HG02610 (cell line): ENCODE results near the gene DSCAM.
"Not testable (repeated sequence)": the region's sequence is repeated elsewhere in the genome, so short reads cannot be mapped to it uniquely, and the experiment has no call there.

Experiments used
- ATAC-seq: cut with Tn5 transposase; IDR thresholded peaks from one replicate; pipeline ENCODE4 v1.9.1; 2021; ENCODE audit warnings: mild to moderate bottlenecking, moderate library complexity; ENCODE audit not compliant: unreplicated experiment

DSCAM gene

DNA sequence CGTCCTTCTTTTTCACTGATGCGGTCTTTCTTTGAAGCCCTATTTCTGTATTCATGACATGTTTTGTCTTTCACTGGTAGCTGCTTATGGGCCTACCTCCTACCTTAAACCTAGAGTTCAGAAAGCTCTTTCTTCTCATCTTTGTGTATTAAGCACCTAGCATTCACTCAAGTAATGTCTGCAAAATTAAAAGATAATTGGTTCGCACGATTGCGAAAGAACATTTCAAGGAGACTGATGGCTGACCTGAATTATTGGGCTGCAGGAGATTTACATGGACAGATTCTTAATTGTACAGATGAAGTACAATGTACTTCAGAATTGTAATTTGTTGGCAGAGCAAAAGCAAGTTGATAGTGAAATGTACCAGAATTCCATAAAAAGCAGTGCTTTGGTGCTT is 773.3 kb downstream of the DSCAM start:
- ATAC-seq: no peak

GRCh38 chr21:40070871-40071270 is 776.1 kb downstream of the DSCAM start:
- no peak for ATAC-seq

DNA sequence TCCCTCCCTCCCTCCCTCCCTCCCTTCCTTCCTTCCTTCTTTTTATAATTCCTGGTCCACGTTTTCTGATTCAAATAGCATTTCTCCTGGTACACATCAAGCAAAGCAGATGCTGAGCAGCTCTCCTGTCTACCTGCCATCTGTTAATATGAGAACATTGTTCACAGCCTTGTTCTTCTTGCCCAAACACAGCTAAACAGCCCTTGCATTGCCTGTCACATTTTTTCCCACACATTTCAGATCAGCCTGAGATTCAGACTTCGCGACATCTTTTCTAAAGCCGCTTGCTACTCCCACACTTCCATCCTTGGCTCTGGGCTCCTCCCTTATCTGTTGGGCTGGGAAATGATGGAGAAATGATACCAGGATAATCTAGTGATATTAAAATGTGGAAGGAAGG is 779.2 kb downstream of the DSCAM start:
- ATAC-seq: no peak

GRCh38 chr21:40066221-40066620 is 780.7 kb downstream of the DSCAM start:
- ATAC-seq: no peak

DNA sequence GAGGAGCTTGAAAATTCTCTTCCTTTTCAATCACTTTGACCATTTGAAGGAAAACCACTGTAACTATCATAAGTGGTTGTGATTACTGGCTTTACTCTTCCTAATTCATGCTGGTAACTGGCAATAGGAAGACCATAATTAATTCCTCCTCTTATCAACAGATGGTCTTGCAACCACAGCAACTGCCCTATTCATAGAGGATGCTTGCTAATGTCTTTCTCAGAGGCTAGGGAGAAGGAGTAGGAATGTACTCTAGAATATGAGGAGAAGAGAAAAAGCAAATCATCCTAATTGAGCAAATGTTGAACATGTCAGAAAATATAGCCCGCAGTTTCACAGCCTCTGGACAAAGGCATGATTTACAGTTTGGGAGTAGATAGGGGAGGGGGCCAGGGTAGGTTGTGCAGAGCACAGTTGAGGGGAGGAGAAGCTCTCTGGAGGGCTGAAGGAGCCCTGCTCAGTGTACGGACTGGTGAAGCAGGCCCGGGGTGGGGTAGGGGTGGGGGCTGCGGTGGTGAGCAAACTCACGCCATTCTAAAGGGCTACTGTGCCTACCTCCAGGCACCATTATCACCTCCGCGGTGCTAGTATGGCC is 786.8 kb downstream of the DSCAM start:
- no peak for ATAC-seq

- no peak for ATAC-seq
Observed at GRCh38 chr21:40057331-40057730, 789.6 kb downstream of the DSCAM start.

DNA sequence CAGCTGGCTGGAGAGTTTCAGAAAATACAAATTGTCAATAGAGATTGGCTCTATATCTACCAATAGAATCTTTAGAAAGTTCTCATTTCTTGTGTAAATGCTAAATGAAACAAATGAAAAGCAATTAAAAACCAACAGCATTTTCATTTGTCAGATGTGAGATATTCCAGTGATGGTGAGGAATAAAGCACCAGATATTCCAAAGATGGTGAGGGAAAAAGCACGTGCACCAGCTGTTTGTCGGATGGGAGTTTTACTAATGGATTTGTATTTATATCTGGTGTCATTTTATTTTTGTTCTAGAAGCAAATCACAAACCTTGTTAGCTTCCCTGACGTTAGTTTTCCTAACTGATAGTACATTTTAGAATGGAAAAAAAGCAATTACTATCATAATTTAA is 790.9 kb downstream of the DSCAM start:
- no peak for ATAC-seq

DNA sequence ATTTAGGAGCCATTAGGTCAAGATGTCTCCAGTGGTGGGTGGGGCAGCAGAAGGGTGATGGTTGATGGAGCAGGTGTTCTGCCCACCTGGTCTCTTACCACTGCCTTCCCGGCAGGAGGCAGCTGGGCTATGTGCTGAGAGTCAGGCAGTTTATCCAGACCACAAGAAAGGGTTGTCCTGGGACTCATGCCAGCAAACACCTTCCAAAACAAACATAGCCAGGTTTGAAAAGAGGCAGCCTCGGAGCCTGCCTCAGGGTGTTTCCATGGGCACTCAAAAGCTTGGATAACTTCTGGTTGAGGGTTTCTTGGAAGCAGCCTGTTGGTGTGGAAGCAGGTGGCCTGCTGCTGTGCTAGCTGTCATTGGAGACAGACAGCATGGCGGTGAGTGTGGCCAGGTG is 792.6 kb downstream of the DSCAM start:
- ATAC-seq: no peak

DNA sequence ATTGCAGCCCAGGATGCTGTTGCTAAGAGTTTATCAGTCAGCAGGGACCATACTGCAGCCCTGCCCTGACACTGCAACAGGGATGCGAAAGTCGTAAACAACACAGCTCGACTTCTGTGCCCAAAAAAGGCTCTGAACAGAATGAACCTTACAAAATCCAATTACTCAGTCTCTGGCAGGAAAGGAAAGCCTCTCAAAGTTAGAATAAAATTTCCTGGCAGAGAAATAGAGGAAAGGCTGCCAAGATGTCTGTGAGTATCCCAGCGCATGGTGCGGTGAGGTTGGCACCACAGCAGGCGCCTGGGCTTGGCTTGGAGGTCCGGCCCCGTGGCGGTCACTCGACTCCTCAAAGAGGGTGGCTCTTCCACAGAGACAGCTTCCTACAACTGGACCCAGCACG is 794.0 kb downstream of the DSCAM start:
- ATAC-seq: no peak

DNA sequence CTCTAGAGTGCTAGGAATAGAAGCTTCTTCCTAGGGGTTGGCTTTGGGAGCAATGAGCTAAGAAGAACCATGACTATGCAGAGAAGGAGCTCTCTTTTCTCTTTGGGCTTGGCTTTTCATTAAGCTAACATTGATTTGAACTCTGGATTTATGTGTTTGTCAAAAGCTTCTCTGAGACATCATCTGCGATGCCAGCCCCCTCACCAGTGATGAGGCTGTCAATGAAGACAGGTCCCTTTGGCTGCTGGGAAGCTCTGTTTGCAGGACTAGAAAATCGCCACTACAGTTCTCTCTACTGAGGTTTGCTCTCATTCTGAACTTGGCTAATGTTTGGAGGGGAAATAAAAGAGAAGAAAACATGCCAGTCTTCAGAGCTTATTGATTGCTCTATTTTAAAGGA is 794.7 kb downstream of the DSCAM start:
- ATAC-seq: no peak

GRCh38 chr21:40051801-40052200 is 795.2 kb downstream of the DSCAM start:
- no peak for ATAC-seq

- no peak for ATAC-seq
Observed at GRCh38 chr21:40049931-40050290, 797.0 kb downstream of the DSCAM start.

DNA sequence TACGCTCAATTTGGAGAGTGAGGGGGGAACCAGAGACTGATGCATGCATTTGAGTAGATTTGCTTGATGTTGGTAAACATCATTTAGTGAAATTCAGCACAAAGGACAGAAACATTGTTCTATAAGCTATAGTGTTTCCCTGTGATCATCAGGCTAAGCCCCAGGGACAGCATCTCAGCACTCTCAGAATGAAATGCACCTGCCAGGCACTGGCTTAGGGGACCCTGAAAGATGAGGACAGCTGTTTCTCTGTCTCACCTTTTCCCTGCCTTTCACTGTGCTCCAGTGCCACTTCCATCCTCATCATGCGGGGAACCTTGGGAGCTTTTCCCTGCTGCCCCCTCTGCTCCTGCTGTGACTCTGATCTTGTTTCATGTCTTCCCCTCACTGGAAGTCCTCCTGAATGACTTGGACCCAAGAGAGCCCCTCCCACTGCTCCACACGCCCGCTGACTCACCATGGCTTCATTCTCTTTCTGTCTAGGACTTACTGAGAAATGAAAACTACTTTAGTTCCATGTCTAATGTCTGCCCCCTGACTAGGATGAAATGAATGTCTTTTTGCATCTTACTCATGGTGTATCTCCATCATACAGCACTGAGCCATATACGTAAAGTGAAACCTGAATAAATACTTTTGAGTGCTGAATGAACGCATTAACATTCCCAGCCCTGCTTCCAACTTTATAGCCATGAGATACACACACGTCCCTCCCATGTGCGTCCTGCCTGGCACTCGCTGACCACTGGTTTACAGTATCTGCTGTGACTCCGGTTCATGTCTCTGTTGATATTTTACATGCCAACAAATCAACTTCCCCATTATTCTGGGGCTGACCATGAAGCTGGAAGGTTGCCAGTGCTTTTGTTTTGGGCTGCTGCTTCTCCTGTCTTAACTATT is 797.7 kb downstream of the DSCAM start:
- ATAC-seq: no peak

DNA sequence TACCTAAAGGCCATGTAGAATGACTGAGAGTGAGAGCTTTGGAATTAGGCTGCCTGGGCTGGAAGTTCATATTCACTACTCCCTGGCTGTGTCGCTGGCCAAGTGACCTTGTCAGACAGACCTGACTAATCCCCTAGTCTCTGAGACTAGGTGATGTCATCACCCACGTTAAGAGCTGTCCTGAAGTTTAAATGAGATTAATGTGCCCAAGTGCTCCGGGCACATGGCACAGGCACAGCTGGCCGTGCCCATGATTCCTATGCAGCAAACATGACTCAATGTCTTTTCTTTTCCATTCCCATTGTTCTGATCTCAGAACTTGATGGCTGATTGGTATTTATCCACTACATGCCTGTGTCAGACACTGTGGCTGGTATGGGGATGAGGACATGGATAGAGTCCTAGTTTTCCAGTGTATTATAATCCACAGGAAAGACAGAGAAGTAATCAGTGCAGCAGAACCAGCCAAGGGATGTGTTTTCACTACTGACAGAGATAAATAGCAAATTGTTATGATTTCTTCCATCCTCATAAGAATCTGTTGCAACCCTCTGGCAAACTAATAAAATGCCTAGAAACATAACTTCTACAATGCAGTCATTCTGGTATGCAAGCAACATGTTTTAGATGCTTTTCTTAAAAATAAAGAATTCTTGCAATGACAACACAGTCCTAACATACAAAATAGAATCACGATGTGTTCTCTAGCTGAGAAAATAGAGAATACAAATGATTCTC is 798.8 kb downstream of the DSCAM start:
- ATAC-seq: no peak

GRCh38 chr21:40047211-40047610 is 799.7 kb downstream of the DSCAM start:
- no peak for ATAC-seq

DNA sequence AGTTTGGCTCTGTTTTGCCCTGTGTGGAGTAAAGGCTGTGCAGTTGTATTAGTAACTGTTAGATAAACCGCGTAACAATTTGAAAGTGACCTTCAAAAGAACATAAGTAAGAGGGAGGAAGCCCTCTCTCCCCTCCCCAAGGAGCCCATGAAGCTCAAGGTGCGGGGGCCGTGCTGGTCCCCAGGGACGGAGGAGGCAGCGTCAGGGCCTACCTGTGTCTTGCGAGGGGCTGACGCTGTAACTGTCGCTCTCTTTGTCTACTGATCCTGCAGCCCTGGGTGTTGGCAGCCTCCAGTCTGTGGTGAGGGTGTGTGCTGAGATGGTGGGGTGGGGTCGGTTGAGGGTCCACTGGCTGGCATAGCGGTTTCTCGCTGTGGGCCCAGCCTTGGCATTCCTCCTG is 803.1 kb downstream of the DSCAM start:
- ATAC-seq: no peak

- ATAC-seq: no peak
Observed at GRCh38 chr21:40043423-40043822, 803.5 kb downstream of the DSCAM start.

DNA sequence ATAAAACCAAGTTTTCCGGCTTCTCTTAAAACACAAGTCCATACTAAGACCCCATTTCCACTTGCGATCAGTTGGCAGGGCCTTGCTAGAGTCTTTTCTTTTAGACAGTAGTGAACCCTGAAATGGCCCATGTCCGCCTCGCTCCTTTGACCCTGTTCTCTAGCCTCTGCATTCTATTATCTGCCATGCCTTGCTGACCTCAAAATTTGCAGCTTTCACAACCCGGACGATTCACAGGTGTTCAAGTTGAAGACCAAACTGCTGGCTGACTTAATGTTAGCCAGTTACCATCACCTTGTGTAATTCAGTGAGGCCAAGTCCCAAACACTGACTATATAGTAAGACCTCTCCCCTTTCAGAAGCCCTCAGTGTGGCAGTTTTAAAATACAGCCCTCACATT is 805.5 kb downstream of the DSCAM start:
- no peak for ATAC-seq

DNA sequence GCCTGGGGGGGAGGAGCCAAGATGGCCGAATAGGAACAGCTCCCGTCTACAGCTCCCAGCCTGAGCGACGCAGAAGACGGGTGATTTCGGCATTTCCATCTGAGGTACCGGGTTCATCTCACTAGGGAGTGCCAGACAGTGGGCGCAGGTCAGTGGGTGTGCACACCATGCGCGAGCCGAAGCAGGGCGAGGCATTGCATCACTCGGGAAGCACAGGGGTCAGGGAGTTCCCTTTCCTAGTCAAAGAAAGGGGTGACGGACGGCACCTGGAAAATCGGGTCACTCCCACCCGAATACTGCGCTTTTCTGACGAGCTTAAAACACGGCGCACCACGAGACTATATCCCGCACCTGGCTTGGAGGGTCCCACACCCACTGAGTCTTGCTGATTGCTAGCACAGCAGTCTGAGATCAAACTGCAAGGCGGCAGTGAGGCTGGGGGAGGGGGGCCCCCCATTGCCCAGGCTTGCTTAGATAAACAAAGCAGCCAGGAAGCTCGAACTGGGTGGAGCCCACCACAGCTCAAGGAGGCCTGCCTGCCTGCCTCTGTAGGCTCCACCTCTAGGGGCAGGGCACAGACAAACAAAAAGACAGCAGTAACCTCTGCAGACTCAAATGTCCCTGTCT is 813.7 kb downstream of the DSCAM start:
- ATAC-seq: not testable (repeated sequence)

DNA sequence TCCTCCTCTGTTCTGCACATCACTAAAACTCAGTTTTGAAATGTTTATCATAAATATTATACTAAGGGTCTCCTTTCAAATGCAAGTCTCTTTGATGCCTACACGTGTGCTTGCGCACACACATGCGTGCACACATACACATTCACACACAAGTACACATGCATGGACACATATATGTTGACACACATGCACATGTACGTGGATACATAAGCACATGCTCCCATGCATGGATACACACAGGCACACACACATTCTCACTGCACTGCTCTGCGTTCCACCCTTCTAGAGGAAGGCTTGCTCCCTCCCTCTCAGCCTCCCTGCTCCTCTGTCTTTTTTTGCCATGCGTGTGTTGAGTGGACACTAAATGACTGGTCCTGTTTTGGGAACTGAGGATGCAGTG is 817.1 kb downstream of the DSCAM start:
- ATAC-seq: no peak

DNA sequence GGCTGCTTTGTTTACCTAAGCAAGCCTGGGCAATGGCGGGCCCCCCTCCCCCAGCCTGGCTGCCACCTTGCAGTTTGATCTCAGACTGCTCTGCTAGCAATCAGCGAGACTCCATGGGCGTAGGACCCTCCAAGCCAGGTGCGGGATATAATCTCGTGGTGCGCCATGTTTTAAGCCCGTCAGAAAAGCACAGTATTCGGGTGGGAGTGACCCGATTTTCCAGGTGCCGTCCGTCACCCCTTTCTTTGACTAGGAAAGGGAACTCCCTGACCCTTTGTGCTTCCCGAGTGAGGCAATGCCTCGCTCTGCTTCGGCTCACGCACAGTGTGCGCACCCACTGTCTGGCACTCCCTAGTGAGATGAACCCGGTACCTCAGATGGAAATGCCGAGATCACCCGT is 818.6 kb downstream of the DSCAM start:
- not testable (repeated sequence) for ATAC-seq
